GM18868 (cell line): Measurements from ENCODE around the gene LCP1.

Experiments
- ATAC-seq: cut with Tn5 transposase; IDR thresholded peaks from one replicate; pipeline ENCODE4 v1.9.1; 2021; ENCODE audit warnings: mild to moderate bottlenecking, moderate library complexity; ENCODE audit not compliant: unreplicated experiment

LCP1 gene

DNA sequence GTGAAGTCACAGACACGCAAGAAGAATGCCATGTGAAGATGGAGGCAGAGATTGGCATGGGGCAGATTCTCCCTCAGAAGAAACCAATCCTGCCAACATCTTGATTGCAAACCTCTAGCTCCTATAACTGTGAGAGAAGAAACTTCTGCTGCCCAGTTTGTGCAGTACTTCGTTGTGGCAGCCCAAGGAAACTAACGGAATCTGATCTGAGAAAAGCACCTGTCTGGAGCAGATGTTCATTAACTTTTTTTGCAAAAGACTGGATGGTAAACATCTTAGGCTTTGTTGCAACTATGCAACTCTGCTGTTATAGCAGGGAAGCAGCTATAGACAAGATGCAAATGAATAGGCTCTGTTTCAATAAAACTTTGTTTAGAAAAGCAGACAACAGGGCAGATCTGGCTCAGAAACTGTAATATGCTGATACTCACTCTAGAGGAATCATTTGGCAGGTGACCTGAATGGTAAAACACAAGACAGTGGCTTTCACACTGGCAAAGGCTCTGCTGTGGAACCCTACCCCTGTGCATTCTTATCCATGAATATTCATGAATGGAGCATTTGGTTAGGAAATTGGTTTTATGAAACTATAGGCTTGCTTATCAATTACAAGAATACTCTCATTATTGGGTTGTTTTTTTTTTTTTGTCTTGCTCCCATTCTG lies 51.9 kb downstream of the LCP1 start:
- ATAC-seq: no peak

DNA sequence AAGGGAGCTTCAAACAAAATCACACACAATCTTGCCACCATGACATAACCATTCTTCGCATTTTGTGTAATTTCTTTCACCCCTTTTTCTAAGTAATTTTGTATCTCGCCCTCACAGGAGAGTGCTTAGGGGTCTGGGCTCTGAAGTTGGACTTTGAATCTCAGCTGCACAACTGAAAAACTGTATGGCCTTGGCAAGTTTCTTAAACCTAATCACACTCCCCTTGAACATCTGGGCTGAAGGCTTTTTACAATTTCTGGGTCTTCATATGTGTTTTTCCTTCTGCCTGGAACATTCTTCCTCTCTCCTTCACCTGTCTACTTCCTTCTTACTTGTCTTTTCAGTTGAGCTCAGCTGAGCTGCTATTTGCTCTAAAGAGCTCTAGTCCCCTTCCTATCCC lies 52.9 kb downstream of the LCP1 start:
- no peak for ATAC-seq

DNA sequence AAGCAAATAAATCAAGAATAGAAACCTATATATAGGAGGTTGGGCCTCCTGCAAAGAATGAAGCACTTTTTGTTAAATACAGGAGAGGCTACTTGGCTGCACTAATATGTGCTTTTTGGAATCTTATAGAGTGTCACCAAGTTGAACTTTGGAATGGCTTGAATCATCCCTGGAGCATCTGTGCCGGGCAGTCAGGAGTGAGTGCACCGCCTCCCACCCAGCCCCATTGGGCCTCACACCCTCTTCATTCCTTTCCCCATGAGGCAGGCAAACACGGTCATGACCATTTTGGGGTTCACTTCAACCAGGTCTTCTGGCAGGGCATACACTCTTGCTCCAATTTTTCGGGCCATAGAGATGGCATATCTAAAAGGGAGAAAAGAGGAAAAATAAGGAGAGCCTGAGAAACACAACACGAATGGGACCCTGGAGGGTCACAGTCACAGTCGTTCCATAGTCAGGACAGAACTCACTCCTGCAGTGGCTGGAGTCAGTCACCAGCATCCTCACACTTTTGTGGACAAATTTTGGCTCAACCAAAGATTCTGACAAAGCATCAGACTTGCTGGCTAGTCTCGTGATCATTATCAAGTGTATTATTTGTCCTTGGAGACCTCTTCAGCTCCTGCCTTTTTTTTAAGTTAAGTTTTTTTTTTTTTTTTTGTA lies 54.5 kb downstream of the LCP1 start:
- ATAC-seq: no peak

DNA sequence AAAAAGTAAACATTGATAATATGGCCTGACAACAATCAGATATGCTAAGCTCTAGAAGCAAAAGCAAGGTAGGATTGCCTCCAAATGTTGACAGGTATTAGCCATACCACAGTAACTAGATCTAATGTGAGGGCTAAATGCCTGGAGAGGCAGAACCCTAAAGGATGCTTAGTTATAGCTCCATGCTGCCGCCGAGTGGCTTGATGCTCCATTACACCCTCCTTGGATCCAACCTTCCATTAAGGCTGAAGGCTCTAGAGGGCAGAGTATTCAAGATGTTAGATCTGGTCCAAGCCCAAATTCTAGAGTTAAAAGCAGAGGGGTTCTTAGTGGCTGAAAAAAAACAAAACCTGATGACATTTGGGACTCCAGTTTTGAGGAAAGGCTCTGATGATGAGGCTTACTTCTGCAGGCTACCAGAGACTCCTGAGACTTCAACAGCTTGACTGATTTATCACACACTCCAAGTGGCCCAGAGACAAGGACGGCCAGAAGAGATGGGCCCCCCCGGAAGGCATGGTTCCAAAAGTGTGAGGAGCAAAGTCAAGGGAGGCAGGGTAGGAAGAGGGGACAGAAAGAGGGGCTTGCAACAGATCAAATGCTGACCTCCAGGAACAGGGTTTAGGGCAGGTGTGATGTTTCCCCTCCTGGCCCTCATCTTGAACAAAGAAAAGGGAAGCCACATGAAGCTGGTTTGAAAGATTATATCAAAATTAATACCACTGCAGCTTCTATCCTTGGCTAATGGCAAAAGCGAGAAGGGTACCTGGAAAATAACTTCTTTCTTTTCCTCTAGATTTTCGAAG lies 55.2 kb downstream of the LCP1 start:
- ATAC-seq: peak; percentile 70

DNA sequence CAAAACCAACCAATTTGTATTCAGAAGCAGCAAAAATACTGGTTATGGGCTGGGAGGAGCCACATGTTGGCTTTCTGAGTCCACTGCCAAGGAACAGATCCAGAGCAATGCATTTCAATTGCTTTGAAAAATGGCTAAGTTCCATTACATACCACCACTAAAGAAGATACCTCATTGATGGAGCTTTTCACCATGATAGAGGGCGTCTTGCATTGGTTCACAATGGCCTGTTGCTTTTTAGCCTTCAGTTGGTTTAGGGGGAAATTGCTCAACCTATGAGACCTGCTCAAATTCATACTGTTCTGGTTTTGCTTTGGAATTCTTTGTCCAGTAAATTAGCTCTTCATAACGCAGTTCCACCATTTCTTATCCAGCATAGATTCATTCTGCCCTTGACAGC lies 55.9 kb downstream of the LCP1 start:
- ATAC-seq: no peak

DNA sequence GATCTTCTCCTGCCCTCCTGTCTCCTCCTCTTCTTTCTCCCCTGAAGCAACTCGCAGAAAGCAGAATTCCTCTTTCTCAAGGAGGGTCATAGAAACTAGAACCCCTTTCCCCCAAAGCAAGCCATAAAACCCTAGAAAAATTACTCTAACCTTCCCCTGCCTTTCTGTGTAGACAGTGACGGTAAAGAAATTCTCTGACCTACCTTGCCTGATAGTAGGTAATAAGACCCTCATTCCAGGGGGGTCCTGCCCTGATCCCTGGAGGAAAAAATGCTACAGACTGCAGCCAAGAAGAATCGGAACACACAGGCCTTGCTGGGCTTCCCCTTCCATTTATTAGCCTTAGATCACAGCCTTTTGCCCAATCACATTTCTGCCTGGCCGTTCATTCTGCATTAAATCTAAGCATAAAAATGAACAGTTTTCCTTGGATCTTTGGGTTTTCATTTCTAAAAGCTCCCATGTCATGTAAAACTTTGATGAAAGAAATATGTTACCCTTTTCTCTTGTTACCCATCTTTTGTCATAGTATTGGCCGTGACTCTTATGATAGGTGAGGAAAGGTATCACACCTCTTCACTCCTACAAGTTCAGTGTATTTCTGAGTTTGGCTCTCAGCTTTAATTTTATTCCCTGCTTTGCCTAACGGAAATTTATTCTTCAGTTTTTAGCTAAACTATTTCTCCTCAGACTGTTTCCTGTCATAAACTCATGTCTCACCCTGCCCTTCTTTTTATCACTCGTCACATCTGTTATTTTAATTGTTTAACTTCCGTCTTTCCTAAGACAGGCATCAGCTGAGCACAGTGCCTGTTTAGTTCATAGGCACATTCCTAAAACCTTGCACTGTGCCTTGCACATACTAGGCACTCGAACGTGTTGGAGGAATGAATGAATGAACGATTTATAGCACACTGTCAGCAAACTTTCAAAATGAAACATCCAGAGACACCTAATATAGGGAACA lies 56.7 kb downstream of the LCP1 start:
- peak; percentile 16 for ATAC-seq

DNA sequence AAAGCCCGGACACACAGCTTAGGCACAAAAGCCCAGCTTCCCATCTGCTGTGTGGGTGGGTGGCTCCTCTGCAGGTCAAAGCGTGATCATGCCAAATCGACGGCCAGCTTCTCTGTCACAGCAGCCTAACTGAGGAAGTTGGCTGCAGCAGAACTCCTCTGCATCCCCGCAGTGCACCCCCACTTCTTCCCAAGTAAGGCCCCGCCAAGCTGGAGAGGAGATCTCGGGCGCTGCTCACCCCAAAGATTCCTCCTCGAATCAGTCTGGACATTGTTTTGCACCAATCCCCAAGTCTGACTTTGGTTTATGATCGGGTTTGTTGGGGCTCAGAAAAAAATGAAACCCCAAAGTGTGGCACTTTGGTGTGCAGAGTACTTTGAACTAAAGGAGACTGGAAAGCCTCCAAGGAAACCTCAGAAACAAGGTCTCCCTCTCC lies 57.4 kb downstream of the LCP1 start:
- ATAC-seq: peak; percentile 41

DNA sequence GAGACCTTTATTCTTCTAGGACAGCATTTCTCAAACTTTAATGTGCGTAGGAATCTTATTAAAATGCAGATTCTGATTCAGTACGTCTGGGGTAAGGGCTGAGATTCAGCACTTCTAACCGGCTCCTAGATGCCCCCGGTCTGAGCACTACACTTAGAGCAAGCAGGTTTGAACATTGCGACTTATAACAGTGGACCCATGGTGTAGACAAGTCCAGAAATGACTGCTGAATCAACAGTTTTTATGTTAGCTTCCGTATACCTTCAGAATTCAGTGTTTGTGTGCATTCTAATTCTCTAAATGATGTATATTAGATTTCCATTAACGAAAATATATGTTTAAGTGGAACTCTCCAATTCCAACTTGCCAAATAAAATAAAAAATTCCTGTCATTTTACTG lies 59.7 kb downstream of the LCP1 start:
- no peak for ATAC-seq

DNA sequence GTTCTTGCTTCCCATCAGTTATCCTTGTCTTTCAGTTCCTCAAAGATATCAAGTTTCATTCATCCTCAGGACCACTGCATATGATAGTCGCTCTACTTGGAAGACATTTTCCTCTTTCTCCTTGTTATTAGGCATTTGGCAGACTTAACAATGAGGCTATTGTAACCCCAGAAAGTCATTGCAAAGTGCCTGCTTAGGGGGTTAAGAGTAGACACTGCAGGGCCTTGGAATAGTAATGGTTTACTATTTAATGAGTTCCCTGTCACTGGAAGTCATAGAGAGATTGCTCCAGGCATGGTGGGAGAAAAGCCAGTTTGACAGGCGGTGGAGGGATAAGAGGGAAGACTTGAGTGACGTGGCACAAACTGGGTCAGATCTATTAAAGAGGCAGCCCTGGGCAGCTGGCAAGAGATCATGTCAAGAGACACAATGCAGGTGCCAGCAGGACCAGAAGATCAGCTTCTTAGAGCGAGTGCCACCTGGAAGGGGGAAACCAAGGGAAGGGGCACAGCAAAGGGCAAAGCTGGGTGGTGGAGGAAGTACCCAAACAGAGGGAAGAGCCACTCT lies 60.3 kb downstream of the LCP1 start:
- ATAC-seq: no peak

DNA sequence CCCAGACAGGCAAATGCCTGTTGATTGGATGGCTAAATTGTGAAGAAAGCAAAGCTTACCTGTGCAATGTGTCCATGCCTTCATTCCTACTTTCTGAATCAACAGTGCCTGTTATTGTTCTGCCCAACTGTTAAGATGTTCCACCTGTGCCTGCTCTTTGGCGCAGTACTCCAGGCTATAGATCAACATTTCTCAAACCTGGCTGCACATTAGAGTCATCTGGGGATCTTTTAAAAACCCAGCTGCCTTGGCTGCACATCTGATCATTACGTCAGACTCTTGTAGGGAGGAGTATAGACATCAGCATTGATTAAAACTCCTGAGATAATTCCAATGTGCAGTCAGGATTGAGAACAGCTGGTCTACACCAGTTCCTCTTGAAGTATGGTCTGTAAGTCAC lies 60.9 kb downstream of the LCP1 start:
- no peak for ATAC-seq

DNA sequence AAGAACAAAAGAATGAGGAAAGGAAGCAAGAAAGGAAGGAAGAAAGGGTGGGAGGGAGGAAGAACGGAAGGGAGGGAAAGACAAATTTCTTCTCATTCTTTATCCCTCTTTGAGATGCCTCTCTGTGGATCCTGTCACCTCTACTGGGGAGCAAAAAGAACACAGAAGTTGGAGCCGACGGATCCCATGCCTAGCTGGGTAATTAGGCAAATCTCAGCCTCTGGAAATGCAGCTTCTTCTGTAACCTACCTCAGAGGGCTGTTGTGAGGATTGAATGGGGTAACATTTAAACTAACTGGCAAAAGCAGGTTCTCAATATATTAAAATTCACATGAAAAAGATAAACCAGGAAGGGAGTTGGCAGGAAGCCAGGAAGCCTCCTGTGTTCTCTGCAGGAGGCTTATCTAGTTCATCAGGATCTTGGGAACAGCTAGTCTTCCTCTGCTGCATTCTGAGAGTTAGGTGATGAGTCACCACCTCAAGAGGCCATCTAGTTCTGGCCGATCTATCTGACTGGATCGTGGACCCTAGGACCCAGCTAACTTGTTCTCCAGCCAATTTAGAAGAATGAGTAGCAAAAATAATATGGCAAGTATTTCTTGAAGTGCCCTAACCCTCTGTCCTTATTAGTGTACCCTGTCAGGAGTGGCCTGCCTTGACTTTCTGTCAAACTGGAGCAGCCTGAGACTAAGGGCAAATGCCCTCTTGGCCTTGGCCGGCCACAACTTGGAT lies 61.9 kb downstream of the LCP1 start:
- ATAC-seq: no peak

DNA sequence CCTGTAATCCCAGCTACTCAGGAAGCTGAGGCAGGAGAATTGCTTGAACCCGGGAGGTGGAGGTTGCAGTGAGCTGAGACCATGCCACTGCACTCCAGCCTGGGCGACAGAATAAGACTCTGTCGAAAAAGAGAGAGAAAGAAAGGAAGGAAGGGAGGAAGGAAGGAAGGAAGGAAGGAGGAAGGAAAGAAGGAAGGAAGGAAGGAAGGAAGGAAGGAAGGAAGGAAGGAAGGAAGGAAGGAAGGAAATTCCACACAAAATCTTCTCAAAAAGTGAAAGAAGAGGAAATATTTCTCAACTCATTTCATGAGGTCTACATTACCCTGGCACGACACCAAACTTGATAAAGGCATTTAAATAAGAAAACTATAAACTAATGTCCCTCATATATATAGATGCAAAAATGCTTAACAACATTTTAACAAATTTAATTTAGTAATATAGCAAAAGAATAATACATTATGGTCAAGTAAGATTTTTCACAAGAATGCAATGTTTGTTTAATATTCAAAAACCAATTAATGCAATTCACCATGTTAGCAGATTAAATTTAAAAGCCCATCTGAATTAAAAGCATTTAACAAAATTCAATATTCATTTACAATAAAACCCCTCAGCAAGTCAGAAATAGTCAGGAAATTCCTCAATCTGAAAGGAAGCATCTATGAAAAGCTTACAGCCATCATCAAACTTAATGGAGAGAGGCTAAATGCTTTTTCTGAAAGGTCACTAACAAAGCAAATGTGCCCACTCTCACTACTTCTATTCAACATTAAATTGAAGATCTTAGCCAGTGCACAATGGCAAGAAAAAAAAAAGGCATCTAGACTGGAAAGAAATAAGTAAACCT lies 65.1 kb downstream of the LCP1 start:
- ATAC-seq: no peak

DNA sequence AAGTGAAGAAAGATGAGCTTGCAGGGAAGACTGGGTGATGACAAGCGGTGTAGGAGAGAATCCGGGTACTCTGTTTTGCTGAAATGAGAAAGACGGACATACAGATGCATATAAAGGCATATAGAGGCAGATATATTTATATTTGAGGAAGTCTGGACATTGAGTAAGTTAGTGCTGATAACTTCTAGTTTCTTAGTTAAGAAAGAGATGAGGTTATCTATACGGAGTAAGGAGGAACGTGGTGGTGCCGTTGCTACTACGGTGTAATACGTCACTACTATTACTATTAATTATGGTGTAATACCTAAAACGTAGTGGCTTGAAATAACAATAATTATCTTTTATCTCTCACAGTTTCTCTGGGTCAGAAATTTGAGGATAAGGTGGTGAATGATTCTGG lies 67.4 kb downstream of the LCP1 start:
- ATAC-seq: no peak

DNA sequence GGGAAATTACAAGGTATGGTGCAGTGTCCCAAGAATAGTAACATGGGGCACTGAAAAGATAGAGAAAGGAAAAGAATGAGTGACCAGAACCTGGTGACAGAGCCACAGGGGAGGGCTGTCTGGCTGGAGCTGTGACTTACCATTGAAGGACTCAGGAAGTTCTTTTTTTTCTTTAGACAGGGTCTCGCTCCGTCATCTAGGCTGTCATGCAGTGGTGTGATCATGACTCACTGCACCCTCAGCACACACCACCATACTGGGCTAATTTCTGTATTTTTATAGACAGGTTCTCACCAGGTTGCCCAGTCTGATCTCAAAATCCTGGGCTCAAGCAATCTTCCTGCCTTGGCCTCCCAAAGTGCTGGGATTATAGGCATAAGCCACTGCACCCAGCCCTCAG lies 68.4 kb downstream of the LCP1 start:
- no peak for ATAC-seq

DNA sequence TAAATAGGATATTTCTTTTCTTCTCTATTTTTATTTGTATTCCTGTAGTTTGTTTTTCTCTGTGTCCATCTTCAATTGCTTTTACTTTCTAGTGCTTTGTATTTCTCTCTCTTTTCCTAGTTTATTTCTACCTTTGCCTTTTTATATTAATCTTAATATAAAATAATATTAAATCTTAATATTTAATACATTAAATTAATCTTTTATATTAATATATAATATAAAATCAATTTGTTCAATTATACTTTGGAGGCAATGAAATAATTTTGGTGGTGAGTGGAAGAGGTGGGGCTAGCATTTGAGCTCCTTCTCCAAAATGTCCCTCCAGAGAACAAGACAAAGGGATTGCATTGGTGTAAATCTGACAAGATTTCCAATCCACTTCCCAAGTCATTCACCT lies 70.8 kb downstream of the LCP1 start:
- no peak for ATAC-seq

DNA sequence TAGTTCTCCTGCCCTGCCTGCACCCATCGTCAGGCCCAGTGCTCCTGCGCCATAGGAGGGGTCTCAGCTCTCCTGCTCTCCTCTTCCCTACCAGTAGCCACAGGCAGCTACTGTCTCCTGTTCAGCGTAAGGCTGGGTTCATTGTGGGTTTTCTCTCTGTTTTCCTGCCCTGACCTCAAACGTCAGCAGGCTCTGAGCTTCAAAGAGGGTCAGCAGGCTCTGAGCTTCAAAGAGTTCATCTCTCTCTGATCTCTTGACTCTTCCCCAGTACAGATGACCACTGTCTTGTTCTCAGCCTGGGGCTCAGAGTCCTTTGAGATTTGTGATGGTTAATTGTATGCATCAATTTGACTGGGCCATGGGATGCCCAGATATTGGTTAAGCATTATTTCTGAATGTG lies 72.5 kb downstream of the LCP1 start:
- no peak for ATAC-seq

DNA sequence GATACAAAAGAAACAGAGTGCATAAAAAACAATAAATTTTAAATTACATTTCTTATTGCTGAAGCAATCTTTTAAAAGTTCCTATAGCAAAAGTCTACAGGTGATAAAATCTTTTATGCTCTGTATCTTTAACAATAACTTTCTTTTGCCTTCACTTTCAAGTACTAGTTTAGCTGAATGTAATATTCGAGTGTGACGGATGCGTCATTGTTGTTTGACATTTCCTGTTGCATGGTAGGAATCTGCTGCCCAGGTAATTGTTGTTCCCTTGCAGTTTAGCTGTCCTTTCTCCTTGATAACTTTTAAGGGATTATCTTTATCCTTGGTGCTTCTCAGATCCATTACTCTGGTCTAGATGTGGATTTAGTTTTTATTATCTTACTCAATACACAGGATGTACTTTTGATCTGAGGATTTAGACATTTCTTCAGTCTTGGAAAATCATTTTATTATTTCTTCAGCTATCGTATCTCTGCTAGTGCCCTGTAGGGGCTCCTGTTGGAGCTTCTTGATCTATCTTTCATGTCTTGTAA lies 75.1 kb downstream of the LCP1 start:
- no peak for ATAC-seq

DNA sequence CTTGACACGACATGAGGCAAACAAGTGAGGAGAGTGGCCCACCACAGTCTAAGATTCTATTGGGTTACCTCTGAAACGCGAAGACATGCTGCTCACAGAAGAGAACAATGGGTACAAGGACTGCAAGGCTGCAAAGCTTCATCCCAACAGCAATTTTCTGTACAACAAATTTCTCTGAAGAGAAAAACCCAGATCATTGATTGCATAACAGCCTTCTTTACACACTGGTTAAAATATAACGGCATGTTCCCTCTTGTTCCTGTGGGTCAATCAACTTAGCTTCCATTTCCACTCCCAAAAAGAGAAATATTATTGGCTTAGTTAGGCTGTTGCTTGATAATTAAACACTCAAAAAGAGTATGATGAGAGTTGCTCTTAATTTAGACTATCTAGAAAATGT lies 77.1 kb downstream of the LCP1 start, which contains the start of gene CPB2:
Gene CPB2, minus strand, starts transcription at position 166 of the 400 bp plus-strand sequence. Its CDS starts 24 bp downstream, at position 142.
- ATAC-seq: no peak

DNA sequence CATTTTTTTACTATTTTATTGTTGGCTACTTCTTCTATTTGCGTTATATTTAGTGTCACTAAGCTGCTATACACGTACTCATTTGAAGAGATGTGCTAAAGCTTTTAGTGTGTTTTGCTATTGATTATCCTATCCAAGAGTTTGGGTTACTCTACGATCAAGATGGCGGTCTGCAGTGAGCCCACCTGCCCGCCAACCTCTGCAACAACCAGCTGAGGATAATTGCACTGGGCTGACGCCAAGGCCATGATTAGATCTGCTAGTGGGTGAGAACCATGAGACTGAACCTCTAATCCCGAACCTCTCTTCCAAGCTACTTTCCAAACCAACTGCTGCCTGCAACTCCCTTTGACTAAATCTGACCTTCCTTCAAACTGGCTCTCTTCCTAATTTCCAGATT lies 78.9 kb downstream of the LCP1 start:
- ATAC-seq: no peak
